Esophagus muscularis mucosa (tissue), 4 donors: Measurements from ENCODE around the gene IFT27. TPM values are rescaled to one million over a fixed set of nuclear protein-coding genes. Genes with fewer than 3 reads are reported as not detected.

Experiments
- DNase-seq: peaks from one replicate; pipeline ENCODE4 v3.0.0-alpha.2; 2017; ENCODE audit errors: extremely low spot score
- H3K27ac ChIP-seq, 4 donors: fragments of 200-600 bp; sonication (generic); replicated peaks in 1 of 4; 1 replicate in 3 of 4; 2 replicates in 1 of 4; pipeline ENCODE4 v1.5.1; 2016 to 2019; ENCODE audit warnings: mild to moderate bottlenecking in 1 of 4
- H3K27me3 ChIP-seq, 4 donors: fragments of 200-600 bp; sonication (generic); one replicate each; pipeline versions ENCODE4 v1.5.1 to v1.6.0; 2016 to 2019
- H3K36me3 ChIP-seq, 4 donors: fragments of 200-600 bp; sonication (generic); one replicate each; pipeline ENCODE4 v1.5.1; 2016 to 2019
- H3K4me1 ChIP-seq, 4 donors: fragments of 200-600 bp; sonication (generic); one replicate each; pipeline ENCODE4 v1.5.1; 2016 to 2019
- H3K4me3 ChIP-seq, 4 donors: fragments of 200-600 bp; sonication (generic); 1 replicate in 2 of 4; 2 replicates in 2 of 4; pipeline ENCODE4 v1.5.1; 2016 to 2019; ENCODE audit warnings: mild to moderate bottlenecking in 4 of 4, moderate library complexity in 1 of 4
- H3K9me3 ChIP-seq, 4 donors: fragments of 200-600 bp; sonication (generic); 1 replicate in 3 of 4; 2 replicates in 1 of 4; pipeline ENCODE4 v1.5.1; 2016 to 2019
- CTCF ChIP-seq, 3 experiments: fragments of 200-600 bp in 2 of 3; fragments of 450-650 bp in 1 of 3; sonication (generic) in 2 of 3; IDR thresholded peaks; one replicate each; pipeline ENCODE4 v1.5.1; 2017 to 2019; ENCODE audit warnings: antibody characterized with exemption in 3 of 3, mild to moderate bottlenecking in 2 of 3, moderate library complexity in 1 of 3
- EP300 ChIP-seq: sonication (generic); formaldehyde crosslinking; IDR thresholded peaks from one replicate; pipeline ENCODE4 v1.6.1; 2017; ENCODE audit warnings: antibody characterized with exemption
- POLR2A ChIP-seq: fragments of 450-650 bp; IDR thresholded peaks from one replicate; pipeline ENCODE4 v1.6.1; 2017; ENCODE audit warnings: antibody characterized with exemption, moderate library complexity, mild to moderate bottlenecking, low read depth
- POLR2AphosphoS5 ChIP-seq, 2 donors: sonication (generic); formaldehyde crosslinking; IDR thresholded peaks; one replicate each; pipeline ENCODE4 v1.6.1; 2017; ENCODE audit warnings: antibody characterized with exemption in 2 of 2
- WGBS: methylation state at CpG from one replicate; pipeline ENCODE4 v1.1.5; 2018; 5-methylcytosine and 5-hydroxymethylcytosine counted together
- intact Hi-C: fragments of 100-400 bp; cut with DNase I; formaldehyde crosslinking; loops from one replicate; pipeline ENCODE4 v1.15.1; 2023
- total RNA-seq, 4 donors: library from RNA; depleted of rRNA; stranded (reverse); fragments of >200 nt; gene quantifications; one replicate each; pipeline versions ENCODE4 v1.1.0 to v1.2.1, GENCODE V29; 2016

Gene IFT27
- total RNA-seq, 4 donors from 2014 or later: 15.2 to 24.1 (median 17.0) TPM

- H3K4me3 ChIP-seq: no peak overlapping the region
- peaks cover 0 to 73% (median 0%) of the 10 kb centered on the region in 4 donors for H3K27me3 ChIP-seq
- intact Hi-C loops: no loop called here
- H3K27ac ChIP-seq: no peak overlapping the region
- TF ChIP-seq EP300: no peak
- no peak for TF ChIP-seq POLR2A
- no peak for TF ChIP-seq CTCF (IDR thresholded peaks at IDR 0.05)
- TF ChIP-seq POLR2AphosphoS5 (IDR thresholded peaks at IDR 0.05): no peak
- H3K4me1 ChIP-seq: no peaks in the 10 kb centered on the region
- 42% methylated on average over 6 of the region's 7 CpGs for WGBS
- no peaks in the 10 kb centered on the region for H3K36me3 ChIP-seq
- no peaks in the 10 kb centered on the region for H3K9me3 ChIP-seq
- no peak for DNase-seq
Measured at GRCh38 chr22:36790648-36791047, 14.7 kb upstream of the IFT27 start.

- DNase-seq: no peak
- TF ChIP-seq POLR2AphosphoS5 (IDR thresholded peaks at IDR 0.05) (no peak), CTCF (IDR thresholded peaks at IDR 0.05) (no peak), EP300 (no peak), POLR2A (no peak)
- Histone ChIP-seq H3K9me3 (no peaks in the 10 kb centered on the region), H3K27ac (no peak overlapping the region), H3K27me3 (peaks cover 0 to 45% (median 0%) of the 10 kb centered on the region in 4 donors), H3K4me1 (peaks cover 0 to 4% (median 2%) of the 10 kb centered on the region in 4 donors), H3K4me3 (no peak overlapping the region), H3K36me3 (no peaks in the 10 kb centered on the region)
- intact Hi-C loops: no loop called here
- 81% methylated on average over 15 of the region's 17 CpGs for whole genome bisulfite sequencing
Measured at GRCh38 chr22:36787204-36787988, 11.5 kb upstream of the IFT27 start.

- no peak overlapping the region for H3K4me3 ChIP-seq
- no peaks in the 10 kb centered on the region for H3K36me3 ChIP-seq
- DNase-seq: no peak
- H3K27me3 ChIP-seq: peaks cover 0 to 17% (median 0%) of the 10 kb centered on the region in 4 donors
- no peak for TF ChIP-seq CTCF (IDR thresholded peaks at IDR 0.05)
- no peak for TF ChIP-seq POLR2AphosphoS5 (IDR thresholded peaks at IDR 0.05)
- intact Hi-C loops: loop anchor here (2.0 kb wide), 2 partner anchors 73 to 195 kb away; no protein-coding TSS in a partner anchor
- H3K9me3 ChIP-seq: no peaks in the 10 kb centered on the region
- no peak overlapping the region for H3K27ac ChIP-seq
- peaks cover 4 to 13% (median 11%) of the 10 kb centered on the region in 4 donors for H3K4me1 ChIP-seq
- WGBS: 77% methylated on average over 2 of the region's 2 CpGs
Measured at GRCh38 chr22:36783743-36784142, 7.8 kb upstream of the IFT27 start.

- H3K27ac ChIP-seq: peak overlapping the region; percentile 36 to 69 (median 44)
- 22% methylated on average over 28 of the region's 33 CpGs for WGBS
- peaks cover 0 to 3% (median 0%) of the 10 kb centered on the region in 4 donors for H3K27me3 ChIP-seq
- TF ChIP-seq POLR2AphosphoS5 (IDR thresholded peaks at IDR 0.05): peak; percentile 34 to 62
- no peak for TF ChIP-seq POLR2A
- no peak for TF ChIP-seq EP300
- peak in 2 of 3 experiments; percentile 88 to 93 for TF ChIP-seq CTCF (IDR thresholded peaks at IDR 0.05)
- H3K9me3 ChIP-seq: no peaks in the 10 kb centered on the region
- intact Hi-C loops: loop anchor here (2.0 kb wide), 2 partner anchors 75 to 197 kb away; no protein-coding TSS in a partner anchor
- peaks cover 4 to 14% (median 11%) of the 10 kb centered on the region in 4 donors for H3K4me1 ChIP-seq
- no peak overlapping the region for H3K4me3 ChIP-seq
- H3K36me3 ChIP-seq: no peaks in the 10 kb centered on the region
- DNase-seq: peak; percentile 95
Measured at GRCh38 chr22:36781656-36782627, 6.0 kb upstream of the IFT27 start.
